Measurements from ENCODE around the gene TRPV4. TPM values are rescaled to one million over a fixed set of nuclear protein-coding genes. Genes with fewer than 3 reads are reported as not detected.

The TRPV4 gene
- polyA plus RNA-seq, 1 of the 3 experiments (the other 2 are of a cell fraction) = 5.2 TPM

GRCh38 chr12:109864916-109865315 is 31.7 kb upstream of the TRPV4 start (continued):
- TF ChIP-seq RCOR1 (IDR thresholded peaks at IDR 0.05; ENCODE audit: low read length) (no peak), MAX (IDR thresholded peaks at IDR 0.05; ENCODE audit: low read depth) (no peak), ELF1 (IDR thresholded peaks at IDR 0.05) (no peak)

GRCh38 chr12:109863847-109864712 is 30.9 kb upstream of the TRPV4 start:
- H3K79me2 ChIP-seq (ENCODE audit: insufficient read depth) = peaks cover 29% of the 10 kb centered on the region
- WGBS (ENCODE audit: low lambda C conversion rate) = 78% methylated on average over 7 of the region's 9 CpGs

More at GRCh38 chr12:109863847-109864712, 30.9 kb upstream of the TRPV4 start:
- ChIA-PET POLR2A (no interaction called here), CTCF (interaction anchor here (0.6 to 13.1 kb wide), 4 partner anchors 10 to 586 kb away, joined by 3 to 91 read pairs (median 3); partner anchors contain the start of gene ARPC3)
- Histone ChIP-seq H4K20me1 (ENCODE audit: insufficient read depth) (no peaks in the 10 kb centered on the region), H3K27me3 (ENCODE audit: insufficient read depth) (no peaks in the 10 kb centered on the region), H3K4me3 (ENCODE audit: low read depth in 2 of 2, low read length in 1 of 2) (no peak overlapping the region), H3F3A (replicated peaks; ENCODE audit: insufficient read depth) (no peaks in the 10 kb centered on the region), H3K36me3 (replicated peaks in 1 of 2; ENCODE audit: control insufficient read depth in 1 of 2, insufficient read depth in 2 of 2, low read length in 1 of 2) (peaks cover 0 to 4% of the 10 kb centered on the region in 2 experiments), H2AFZ (ENCODE audit: low read depth) (no peak overlapping the region), H3K4me1 (ENCODE audit: control insufficient read depth in 1 of 2, insufficient read depth in 2 of 2, low read depth in 1 of 2, low read length in 1 of 2) (no peaks in the 10 kb centered on the region; a peak in 1 of 4 replicates), H3K4me2 (no peak overlapping the region), H3K9me2 (no peaks in the 10 kb centered on the region), H3K9ac (no peak overlapping the region), H3K27ac (ENCODE audit: low read depth in 2 of 2, low read length in 1 of 2) (no peak overlapping the region), H3K9me3 (no peaks in the 10 kb centered on the region)
- DNase-seq = no peak
- TF ChIP-seq ZBTB33 (IDR thresholded peaks at IDR 0.05; ENCODE audit: borderline replicate concordance, low read depth) (no peak), USF1 (IDR thresholded peaks at IDR 0.05; ENCODE audit: borderline replicate concordance, low read depth) (no peak), RCOR1 (IDR thresholded peaks at IDR 0.05; ENCODE audit: low read length) (no peak), TAF1 (IDR thresholded peaks at IDR 0.05; ENCODE audit: borderline replicate concordance, low read depth, low read length) (no peak), RXRA (IDR thresholded peaks at IDR 0.05; ENCODE audit: borderline replicate concordance, low read depth) (no peak), RFX5 (IDR thresholded peaks at IDR 0.05; ENCODE audit: low read length) (no peak), FOXM1 (IDR thresholded peaks at IDR 0.05; ENCODE audit: low read depth) (no peak), IRF3 (IDR thresholded peaks at IDR 0.05; ENCODE audit: low read depth, low read length) (no peak), POLR2AphosphoS5 (IDR thresholded peaks at IDR 0.05; ENCODE audit: low read depth, low read length) (no peak), NRF1 (IDR thresholded peaks at IDR 0.05; ENCODE audit: low read depth, low read length) (no peak), NFIC (IDR thresholded peaks at IDR 0.05; ENCODE audit: borderline replicate concordance) (no peak), USF2 (IDR thresholded peaks at IDR 0.05; ENCODE audit: borderline replicate concordance, low read depth, low read length) (no peak), RAD21 (IDR thresholded peaks at IDR 0.05; ENCODE audit: low read length) (no peak), EP300 (IDR thresholded peaks at IDR 0.05; ENCODE audit: borderline replicate concordance in 1 of 2, low read depth in 1 of 2, low read length in 1 of 2) (no peak), REST (IDR thresholded peaks at IDR 0.05; ENCODE audit: low read depth, low read length) (no peak), GABPA (IDR thresholded peaks at IDR 0.05; ENCODE audit: low read depth) (no peak), TCF12 (IDR thresholded peaks at IDR 0.05) (no peak)
